HFF-Myc (cell line): ENCODE results near the gene OSGEPL1.
"Not testable (repeated sequence)": the region's sequence is repeated elsewhere in the genome, so short reads cannot be mapped to it uniquely, and the experiment has no call there.

Experiments
- DNase-seq: peaks from one replicate; pipeline ENCODE4 v3.0.0-alpha.2; 2011; ENCODE audit warnings: low read depth; ENCODE audit errors: extremely low read depth
- H3K4me3 ChIP-seq: replicated peaks from 2 replicates; pipeline ENCODE4 v1.5.1; 2011; ENCODE audit warnings: low read depth, mild to moderate bottlenecking, control low read depth, low read length
- CTCF ChIP-seq: IDR thresholded peaks from 2 replicates; pipeline ENCODE4 v1.5.1; 2012; ENCODE audit warnings: mild to moderate bottlenecking, low read depth, low read length, control low read depth; ENCODE audit errors: missing control alignments

Gene OSGEPL1

GRCh38 chr2:189772212-189772611, 9.6 kb upstream of the OSGEPL1 start:
- DNase-seq: no peak
- H3K4me3 ChIP-seq: no peak overlapping the region
- no peak for TF ChIP-seq CTCF

- H3K4me3 ChIP-seq: no peak overlapping the region
- no peak for TF ChIP-seq CTCF
- no peak for DNase-seq
These were observed 8.2 kb upstream of the OSGEPL1 start for GRCh38 chr2:189770590-189771322.

DNA sequence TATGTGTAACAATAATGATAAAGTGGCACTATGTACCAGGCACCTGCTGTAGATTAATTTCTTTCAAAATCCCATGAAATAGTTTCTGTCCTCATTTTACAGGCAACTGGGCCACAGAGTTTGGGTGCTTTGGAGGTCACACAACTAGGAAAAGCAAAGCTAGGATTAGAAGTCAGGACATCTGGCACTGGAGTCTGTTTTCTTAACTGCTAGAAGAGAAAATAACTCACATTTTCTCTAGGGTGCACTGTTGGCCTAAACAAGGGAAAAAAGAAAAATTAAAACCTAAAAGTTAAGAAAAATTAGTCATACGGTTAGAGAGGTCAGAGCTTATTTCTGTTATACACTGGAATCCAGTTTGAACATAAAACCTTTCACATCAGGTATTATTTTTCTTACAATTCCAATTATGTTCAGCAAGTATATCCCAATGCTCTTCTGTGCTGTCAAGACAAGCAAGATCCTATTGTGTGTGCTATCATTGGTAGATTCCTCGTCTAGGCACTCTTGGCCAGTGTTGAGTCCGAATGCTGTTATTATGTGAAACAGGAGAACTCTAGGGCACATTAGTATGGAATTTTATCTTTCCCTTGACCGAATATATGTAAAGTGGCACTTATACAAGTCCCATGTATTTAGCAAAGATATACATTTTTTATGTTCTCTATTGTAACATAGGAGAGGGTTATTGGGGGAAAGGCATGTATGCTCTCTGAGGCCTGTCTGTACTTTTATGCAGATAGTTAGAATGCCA, 1.5 kb upstream of the OSGEPL1 start:
- no peak overlapping the region; the same call in 1 of the 2 replicates for H3K4me3 ChIP-seq
- no peak for DNase-seq
- TF ChIP-seq CTCF: no peak

DNA sequence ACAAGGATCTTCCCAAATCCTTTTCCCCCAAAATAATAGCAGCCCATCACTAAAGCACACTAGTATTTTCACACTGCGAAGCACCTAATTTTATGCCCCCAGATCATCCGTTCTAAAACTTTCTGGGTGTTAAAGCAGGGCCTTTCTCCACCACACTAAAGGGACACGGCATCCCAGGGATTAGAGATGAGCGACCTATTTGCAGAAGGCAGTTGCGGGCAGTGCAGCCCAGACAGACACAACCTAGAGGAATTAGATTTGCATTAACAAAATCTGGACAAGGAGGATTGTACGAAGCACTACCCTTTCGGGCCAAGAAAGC, 402 bp downstream of the OSGEPL1 start:
- DNase-seq: no peak
- peak overlapping the region; percentile 87 for H3K4me3 ChIP-seq
- no peak for TF ChIP-seq CTCF

- not testable (repeated sequence) for DNase-seq, H3K4me3 ChIP-seq
These were observed 2.4 kb downstream of the OSGEPL1 start for GRCh38 chr2:189760154-189760553.

DNA sequence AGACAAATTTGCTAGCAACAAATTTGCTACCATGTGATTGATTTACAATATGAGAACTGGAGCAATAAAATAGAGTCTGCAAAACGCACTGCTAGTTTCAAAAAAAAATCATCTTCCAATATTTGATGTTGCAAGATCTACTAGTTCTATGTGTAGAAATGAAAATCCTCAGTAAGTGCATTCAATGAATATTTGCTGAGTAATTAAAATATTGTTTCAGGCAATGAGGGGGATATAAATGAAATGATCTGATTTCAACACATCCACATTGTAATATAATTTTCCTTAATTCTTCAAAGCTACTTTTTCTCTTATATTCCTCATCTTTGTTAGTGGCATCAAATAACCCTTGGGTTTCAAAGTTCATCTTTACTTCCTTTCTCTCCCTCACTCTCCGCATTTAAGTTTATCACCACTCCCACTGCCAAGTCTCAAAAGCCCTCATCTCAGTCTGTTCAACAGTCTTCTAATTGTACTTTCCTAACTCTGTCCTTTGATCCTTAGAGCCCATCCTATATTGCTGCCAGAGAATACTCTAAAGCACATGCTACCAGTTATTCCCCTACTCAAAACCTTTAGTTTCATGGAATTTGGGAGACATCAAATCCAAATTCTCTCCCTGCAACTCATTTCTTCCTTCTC, 6.2 kb downstream of the OSGEPL1 start:
- no peak for DNase-seq
- no peak for TF ChIP-seq CTCF
- no peak overlapping the region for H3K4me3 ChIP-seq

- no peak overlapping the region for H3K4me3 ChIP-seq
- no peak for DNase-seq
- TF ChIP-seq CTCF: peak; percentile 79
These were observed 11.4 kb downstream of the OSGEPL1 start for GRCh38 chr2:189751080-189751658.
